ENCODE measurements around the gene NLRP5.
"Not testable (repeated sequence)": the region's sequence is repeated elsewhere in the genome, so short reads cannot be mapped to it uniquely, and the experiment has no call there.

NLRP5 gene

DNA sequence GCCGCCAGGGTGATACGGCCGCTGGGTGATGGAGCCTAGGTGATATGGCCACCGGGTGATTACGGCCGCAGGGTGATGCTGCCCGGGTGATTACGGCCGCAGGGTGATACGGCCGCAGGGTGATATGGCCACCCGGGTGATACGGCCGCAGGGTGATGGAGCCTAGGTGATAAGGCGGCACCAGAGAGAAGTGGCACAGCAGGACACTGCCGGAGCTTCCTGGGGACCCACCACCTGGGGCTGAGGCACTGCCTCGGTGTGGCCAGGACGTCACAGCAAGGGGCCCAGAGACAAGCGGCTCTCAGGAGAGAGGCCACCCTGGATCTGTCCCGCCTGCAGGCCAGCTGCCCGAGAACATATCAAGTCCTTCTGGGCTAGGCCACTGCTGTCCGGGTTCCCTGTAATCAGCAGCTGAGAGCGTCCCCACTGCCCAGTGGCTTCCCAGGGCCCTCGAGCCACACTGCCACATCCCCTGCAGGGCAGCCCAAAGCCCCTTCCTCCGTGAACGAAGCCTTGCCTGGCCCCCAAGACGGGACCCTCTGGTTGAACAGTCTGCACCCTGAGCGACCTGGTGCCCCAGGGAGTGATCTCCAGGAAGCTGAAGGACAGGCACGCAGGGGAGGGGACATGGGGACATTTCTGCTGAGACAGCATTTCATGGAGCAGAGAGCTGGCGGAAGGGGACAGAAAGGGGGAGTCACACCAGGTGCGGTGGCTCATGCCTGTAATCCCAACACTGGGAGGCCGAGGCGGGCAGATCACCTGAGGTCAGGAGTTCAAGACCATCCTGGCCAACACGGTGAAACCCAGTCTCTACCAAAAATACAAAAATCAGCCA lies 112.4 kb downstream of the NLRP5 start:
- no peak for DNase-seq (ENCODE audit: low spot score)

DNA sequence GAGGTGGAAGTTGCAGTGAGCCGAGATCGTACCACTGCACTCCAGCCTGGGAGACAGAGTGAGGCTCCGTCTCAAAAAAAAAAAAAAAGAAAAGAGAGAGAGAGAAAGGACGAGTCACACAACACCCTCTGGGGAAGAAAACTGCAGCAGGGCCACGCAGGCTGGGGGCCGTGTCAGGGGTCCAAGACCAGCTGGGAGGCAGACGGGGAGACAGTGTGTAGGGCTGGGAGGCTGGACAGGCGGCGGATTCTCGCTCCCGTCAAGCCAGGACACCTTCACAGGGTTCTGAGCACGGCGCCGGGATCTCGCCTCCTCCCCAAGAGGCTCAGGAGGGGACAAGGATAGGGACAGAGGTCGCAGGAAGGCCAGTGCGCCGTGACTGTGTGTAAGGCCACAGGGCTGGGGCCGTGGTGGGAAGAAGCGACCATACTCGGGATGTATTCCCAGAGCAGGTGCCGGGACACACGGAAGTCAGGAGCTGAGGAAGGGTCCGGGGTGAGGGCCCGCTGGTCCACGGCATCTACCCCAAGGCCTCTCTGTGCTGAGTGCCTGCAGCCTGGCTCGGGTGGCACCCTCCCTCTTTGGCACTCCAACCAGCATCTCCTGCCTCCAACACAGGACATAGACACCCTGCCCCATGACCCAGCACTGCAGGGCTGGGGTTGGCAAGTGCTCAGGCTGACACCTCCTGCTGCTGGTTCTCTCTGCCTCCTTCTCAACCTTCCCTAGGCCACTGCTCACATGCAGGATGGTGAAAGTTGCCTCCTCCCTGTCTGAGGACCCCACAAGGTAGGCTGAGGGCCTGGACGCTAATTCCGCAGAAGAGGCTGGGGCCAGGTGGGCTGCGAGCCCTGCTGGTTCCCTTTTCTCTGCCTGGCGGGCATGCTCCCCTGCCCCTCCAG lies 113.3 kb downstream of the NLRP5 start:
- no peak for DNase-seq (ENCODE audit: low spot score)

DNA sequence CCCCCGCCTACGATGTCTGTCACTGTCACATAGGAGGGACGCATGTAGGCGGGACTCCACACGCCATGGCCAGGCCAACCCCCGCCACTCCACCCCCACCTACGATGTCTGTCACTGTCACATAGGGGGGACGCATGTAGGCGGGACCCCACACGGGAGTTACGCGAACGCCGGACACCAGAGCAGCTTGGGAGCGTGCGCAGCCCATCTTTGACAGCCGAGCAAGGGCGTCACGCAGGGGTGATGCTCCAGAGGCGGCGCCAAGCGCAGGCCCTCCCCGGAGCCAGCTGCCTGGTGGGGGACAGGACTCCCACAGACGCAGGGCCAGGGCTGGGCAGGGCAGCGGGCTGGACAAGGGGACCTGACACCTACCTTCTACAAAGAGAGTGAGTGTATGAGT lies 114.5 kb downstream of the NLRP5 start:
- DNase-seq (ENCODE audit: low spot score): no peak

DNA sequence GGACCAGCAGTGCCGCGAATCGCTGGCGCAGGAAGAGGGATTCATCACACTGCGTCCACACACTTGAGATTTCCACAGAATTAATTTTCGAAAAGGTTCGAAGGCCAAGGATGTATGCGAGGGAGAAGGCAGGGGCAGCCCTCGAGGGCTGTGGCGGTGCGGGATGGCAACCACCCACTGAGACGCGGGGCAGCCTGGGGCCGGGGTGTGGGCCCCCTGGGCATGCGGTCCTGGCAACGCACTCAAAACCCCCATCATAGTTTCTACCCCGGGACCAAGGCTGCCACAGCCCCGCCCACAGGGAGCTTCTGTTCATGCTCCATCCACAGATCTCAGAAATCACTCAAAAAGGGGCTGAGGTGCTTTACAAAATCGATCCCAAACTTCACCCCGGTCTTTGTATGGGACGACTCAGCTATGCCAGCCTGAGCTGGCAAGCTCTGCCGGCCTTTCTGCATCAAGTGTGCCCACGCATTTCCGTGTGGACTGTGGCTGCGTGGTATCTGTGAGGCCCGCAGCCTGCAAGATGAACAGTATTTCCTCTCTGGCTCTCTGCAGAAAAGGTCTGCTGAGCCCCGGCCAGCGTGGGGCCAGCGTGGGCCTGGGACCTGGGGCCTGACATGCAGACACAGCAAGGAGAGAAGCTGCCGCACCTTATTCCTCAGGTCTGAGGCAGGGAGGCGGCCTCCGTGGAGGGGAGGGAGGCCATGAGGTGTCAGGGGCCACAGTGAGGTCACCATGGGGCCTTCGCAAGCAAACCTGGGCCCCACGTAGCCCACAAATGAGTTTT lies 115.4 kb downstream of the NLRP5 start:
- DNase-seq (ENCODE audit: low spot score): no peak

DNA sequence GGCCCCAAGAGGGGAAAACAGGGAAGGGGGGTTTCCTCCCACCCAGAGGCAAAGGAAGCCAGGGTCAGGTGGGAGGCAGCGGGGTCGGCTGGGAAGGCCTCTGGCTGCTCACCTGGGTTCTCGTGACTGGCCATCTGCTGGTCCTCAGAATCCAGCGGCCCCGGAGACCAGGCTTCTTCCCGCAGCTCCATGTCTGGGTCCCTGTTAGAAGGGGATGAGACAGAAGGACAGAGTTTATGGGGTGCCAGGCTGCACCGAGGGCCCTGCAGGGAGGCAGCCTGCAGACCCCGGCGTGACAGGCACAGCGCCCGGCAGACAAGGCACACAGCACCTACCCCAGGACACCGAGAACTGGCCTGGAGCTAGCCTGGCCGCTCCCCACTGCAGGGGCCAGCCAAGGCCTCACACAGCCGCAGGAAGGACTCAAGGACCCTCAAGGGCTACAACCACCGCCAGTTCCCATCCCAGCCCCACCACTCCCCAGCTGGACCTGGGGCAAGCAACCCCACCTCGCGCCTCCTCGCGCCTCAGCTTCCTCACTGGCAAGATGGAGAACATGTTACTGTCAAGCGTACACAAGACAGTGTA lies 116.5 kb downstream of the NLRP5 start:
- DNase-seq (ENCODE audit: low spot score): no peak

DNA sequence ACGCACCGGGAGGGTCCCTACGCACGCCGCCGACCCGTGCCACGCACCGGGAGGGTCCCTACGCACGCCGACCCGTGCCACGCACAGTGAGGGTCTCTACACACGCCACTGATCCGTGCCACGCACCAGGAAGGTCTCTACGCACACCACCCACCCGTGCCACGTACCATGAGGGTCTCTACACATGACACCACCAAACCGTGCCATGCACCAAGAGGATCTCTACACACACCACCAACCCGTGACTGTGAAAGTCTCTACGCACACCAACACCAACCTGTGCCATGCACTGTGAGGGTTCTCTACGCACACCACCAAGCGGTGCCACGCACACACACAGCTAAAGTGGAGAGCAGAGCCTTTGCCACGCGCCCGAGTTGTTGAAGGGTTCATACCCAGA lies 117.8 kb downstream of the NLRP5 start:
- no peak for DNase-seq (ENCODE audit: low spot score)

DNA sequence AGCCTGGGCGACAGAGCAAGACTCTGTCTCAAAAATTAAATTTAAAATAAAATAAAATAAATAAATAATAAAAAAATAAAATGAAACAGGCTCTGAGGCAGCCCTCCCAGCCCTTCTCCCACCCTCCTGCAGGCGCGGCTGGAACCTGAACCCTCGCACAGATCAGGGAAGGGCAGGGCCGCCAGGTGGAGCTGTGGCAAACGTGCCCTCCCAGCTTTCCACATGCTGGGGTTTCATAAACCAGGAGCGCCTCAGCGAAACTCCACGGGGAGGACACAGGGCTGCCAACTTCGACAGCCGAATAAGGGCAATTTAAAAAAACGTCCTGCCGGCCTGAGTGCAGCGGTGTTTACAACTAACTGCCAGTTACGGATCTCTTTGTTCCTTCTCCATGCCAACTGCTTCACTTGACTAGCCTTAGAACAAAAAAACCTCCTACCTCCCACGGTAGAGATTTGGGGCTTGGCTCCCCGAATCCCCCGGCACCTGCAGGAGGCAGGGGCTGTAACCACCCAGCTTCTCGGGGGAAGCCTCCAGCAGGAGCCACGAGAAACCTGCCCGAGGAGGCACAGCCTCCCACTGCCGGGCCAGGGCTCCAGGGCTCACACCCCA lies 118.6 kb downstream of the NLRP5 start:
- DNase-seq (ENCODE audit: low spot score): no peak

DNA sequence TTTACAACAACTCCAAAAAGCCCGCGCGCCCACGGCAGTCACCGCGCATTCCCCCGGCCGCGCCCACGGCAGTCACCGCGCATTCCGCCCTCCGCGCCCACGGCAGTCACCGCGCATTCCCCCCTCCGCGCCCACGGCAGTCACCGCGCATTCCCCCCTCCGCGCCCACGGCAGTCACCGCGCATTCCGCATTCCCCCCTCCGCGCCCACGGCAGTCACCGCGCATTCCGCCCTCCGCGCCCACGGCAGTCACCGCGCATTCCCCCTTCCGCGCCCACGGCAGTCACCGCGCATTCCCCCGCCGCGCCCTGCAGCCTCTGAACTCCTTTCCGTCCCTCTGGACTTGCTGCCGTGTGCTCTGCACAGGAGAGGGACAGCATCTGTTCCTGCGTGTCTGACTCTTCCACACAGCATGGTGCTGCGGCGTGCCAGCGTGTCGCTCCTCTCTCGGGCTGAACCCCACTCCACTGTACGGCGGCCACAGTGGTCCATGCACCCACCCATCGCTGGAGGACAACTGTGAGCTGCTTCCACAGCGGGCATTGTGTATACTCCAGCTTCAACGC lies 119.3 kb downstream of the NLRP5 start:
- not testable (repeated sequence) for DNase-seq (ENCODE audit: low spot score)

DNA sequence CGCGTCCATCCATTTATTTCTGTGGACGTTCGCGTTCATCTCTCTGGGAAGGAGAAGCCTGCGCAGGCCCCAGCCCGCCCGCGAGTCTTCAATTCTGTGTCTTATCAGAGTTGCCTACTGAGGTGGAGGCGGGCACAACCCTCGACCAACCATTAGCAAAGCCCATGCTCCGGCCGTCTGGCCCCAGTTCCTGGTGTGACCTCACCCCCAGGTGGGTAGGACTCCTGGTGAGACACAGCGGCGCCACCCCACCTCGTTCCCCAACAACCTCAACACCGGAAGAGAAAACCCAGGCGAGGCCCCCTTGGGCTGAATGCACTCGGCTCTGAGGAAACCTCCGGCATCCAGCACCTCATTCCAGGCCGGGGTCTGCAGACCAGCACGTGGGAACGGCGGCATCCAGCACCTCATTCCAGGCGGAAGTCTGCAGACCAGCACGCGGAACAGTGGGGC lies 119.8 kb downstream of the NLRP5 start:
- no peak for DNase-seq (ENCODE audit: low spot score)

DNA sequence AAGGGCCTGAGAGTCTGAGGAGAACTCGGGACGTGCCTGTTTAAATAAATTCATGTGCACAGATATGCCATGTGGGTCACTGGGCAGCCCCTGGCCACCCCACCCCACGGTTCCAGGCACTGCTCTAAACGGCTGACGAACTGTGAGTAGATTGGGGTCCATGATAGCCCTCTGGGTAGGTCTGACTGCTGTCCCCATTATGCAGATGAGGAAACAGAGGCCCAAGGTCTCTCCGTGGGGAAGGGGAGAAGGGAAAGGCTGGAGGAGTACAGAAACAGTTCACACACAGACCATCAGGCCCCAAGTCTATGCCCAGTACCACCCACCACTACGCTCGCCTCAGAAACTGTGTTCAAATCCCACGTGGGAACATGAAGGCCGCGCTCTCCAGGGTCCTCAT lies 120.4 kb downstream of the NLRP5 start:
- no peak for DNase-seq (ENCODE audit: low spot score)

DNA sequence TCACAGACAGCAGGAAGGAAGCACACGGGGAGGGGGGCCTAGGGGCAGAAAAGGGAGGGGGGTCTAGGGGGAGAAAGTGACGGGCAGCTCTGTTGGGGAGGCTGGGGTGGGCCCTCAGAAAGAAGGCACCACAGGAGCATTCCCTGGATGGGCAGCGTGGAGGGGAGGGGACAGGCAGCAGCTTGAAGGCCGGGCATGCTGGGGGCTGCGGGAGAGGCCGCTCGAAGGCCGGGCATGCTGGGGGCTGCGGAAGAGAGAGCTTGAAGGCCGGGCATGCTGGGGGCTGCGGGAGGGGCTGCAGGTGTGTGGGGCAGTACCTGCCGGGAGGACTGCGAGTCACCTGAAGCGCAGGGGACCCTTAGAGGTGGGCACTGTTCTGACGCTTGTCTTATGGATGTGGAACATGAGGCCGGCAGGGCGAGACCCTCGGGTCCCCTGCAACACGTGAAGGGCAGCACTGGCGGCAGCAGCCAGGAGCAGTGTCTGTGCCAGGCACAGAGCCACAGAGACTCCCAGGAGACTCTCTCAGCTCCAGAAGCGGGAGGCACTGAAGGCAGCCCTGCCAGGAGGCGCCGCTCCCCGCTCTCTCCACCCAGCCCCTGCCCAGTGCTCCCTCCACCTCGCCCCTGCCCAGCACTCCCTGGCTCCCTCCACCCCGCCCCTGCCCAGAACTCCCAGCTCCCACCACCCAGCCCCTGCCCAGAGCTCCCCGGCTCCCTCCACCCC lies 121.2 kb downstream of the NLRP5 start:
- DNase-seq (ENCODE audit: low spot score): no peak

DNA sequence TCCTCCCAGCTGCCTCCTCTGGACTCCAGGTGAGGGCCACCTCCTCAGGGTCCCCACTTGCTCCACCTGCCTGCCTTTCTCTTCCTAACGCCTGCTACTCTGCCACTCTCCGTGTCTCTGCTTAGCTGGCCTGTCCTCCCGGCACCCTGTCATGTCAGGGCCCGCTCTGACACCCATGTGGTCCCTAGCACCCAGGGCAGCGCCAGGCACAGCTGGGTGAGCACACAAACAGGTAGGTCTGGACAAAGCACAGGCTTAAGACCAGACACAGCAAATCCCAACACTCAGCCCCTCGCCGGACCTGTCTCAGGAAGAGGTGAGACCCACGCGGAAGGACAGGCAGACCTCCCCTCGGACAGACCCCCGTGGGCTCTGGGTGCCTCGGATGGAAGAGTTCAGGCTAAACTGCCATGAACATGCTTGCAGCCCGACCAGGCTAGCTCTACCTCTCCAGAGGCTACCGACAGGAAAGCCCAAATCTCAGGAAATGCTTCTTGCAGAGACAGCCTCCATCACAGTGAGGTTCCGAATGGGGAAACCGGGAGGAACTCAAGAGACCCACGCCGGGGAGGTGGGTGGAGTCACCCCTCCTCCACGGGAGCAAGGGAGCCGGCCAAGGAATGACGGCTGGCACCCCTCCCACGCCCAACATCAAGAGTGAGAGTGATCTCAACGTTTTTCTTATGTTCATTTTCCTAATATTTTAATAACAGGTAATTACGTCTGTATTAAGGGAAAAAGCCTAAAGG lies 122.0 kb downstream of the NLRP5 start:
- DNase-seq (ENCODE audit: low spot score): peak; percentile 39

DNA sequence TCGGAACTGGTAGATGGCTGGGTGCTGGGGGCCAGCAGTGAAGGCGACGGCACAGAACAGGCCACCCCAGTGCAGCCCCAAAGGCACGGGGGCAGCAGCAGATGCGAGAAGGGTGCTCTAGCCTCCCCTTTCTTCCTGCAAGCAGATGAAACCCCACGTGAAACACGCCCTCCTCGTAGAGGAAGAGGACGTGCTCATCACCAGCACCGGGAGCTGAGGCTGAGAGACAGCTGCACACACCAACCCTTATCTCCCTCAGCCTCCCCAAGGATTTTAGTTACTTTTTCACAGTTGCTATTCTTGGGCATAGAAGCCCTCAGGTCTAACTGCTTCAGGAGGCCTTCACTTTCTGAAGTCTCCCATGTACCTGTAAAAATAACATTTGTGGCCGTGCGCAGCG lies 122.7 kb downstream of the NLRP5 start:
- DNase-seq (ENCODE audit: low spot score): peak; percentile 31

DNA sequence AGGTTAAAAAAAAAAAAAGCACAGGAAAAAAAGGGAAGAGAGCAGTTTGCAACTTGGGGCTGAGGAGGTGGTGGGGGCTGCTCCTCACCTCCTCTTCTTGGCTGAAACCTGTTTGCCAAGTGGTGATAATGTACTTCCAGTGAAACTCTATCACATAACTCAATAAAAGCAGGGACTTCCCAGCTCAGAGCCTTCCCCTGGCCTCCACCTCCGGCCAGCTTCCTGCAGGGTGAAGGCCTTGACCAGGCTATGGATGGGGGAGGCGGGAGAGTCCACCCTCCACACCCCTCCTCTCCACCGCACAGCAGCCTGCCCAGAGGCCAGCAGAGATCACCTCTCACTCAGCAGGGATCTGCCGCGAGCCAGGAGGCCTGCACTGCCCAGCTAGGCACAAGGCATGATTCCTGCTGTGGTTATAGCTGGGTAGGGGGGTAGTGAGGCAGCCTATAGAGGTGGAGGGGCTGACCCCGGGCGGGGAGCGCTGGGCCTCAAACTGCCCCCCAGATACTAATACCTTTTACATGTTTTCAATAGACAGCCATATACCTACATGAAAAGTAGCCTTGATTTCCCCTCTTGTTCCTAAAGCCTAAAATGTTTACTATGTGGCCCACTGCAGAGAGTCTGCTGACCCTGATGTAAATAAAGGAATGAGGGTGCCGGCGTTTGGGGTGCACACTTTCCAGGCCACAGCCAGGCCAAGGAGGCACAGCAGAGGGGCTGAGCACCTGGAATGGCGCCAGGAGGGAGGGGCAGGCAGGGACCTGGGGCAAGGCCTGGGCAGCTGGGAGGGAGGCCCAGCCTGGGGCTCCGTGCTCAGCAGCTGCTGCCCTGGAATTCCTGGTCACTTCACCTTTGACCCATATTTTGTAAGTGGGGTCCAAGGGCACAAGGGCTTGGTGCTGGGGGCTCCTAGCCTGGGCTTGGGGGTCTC lies 124.2 kb downstream of the NLRP5 start:
- DNase-seq (ENCODE audit: low spot score): no peak
